ENCODE measurements around the gene TNS1. TPM values are rescaled to one million over a fixed set of nuclear protein-coding genes. Genes with fewer than 3 reads are reported as not detected.

The TNS1 gene
- total RNA-seq, 4 donors from 2014 or later: 461 to 648 (median 565) TPM

- TF ChIP-seq EP300 (IDR thresholded peaks at IDR 0.05) (no peak), POLR2A (IDR thresholded peaks at IDR 0.05) (no peak)
- H3K9me3 ChIP-seq: no peaks in the 10 kb centered on the region
- no peak for DNase-seq (ENCODE audit: low spot score in 2 of 2)
- peak overlapping the region; percentile 60 to 86 (median 78) for H3K27ac ChIP-seq
- 39 to 47% methylated on average over 4 of the region's 4 CpGs for WGBS, 2 donors
- peaks cover 0 to 60% (median 3%) of the 10 kb centered on the region in 3 donors for H3K36me3 ChIP-seq
- H3K4me3 ChIP-seq: no peak overlapping the region
- H3K4me1 ChIP-seq: peaks cover 0 to 100% (median 54%) of the 10 kb centered on the region in 4 donors
- no peaks in the 10 kb centered on the region for H3K27me3 ChIP-seq
These were observed 175.8 kb downstream of the TNS1 start for GRCh38 chr2:217826991-217827390.

- H3K36me3 ChIP-seq: peaks cover 0 to 60% (median 3%) of the 10 kb centered on the region in 3 donors
- peak overlapping the region; percentile 50 to 86 (median 78) for H3K27ac ChIP-seq
- DNase-seq (ENCODE audit: low spot score in 2 of 2): peak; percentile 67 to 70
- WGBS, 2 donors: 34 to 39% methylated on average over 6 of the region's 6 CpGs
- H3K4me1 ChIP-seq: peaks cover 0 to 100% (median 56%) of the 10 kb centered on the region in 4 donors
- H3K4me3 ChIP-seq: peak overlapping the region in 1 of 4 donors; percentile 15
- no peaks in the 10 kb centered on the region for H3K9me3 ChIP-seq
- TF ChIP-seq POLR2A (IDR thresholded peaks at IDR 0.05) (peak in 1 of 2 donors; percentile 55), EP300 (IDR thresholded peaks at IDR 0.05) (peak; percentile 19 to 77), CTCF (IDR thresholded peaks at IDR 0.05) (no peak)
- no peaks in the 10 kb centered on the region for H3K27me3 ChIP-seq
These were observed 176.3 kb downstream of the TNS1 start for GRCh38 chr2:217826520-217826919.

GRCh38 chr2:217825469-217826235 lies 177.1 kb downstream of the TNS1 start:
- H3K9me3 ChIP-seq: no peaks in the 10 kb centered on the region
- H3K4me1 ChIP-seq: peaks cover 0 to 100% (median 55%) of the 10 kb centered on the region in 4 donors
- DNase-seq (ENCODE audit: low spot score in 2 of 2): no peak
- no peaks in the 10 kb centered on the region for H3K27me3 ChIP-seq
- H3K4me3 ChIP-seq: peak overlapping the region in 1 of 4 donors; percentile 15
- TF ChIP-seq CTCF (IDR thresholded peaks at IDR 0.05) (no peak), POLR2A (IDR thresholded peaks at IDR 0.05) (no peak), EP300 (IDR thresholded peaks at IDR 0.05) (no peak)
- peak overlapping the region; percentile 50 to 86 (median 78) for H3K27ac ChIP-seq
- H3K36me3 ChIP-seq: peaks cover 0 to 60% (median 3%) of the 10 kb centered on the region in 3 donors
- 91 to 96% methylated on average over 7 to 8 of the region's 8 CpGs for WGBS, 2 donors

GRCh38 chr2:217824223-217824622 lies 178.6 kb downstream of the TNS1 start:
- Histone ChIP-seq H3K36me3 (peaks cover 0 to 60% (median 0%) of the 10 kb centered on the region in 3 donors), H3K4me1 (peaks cover 0 to 100% (median 59%) of the 10 kb centered on the region in 4 donors), H3K27ac (peak overlapping the region; percentile 24 to 86 (median 78)), H3K4me3 (no peak overlapping the region), H3K9me3 (no peaks in the 10 kb centered on the region), H3K27me3 (no peaks in the 10 kb centered on the region)
- 90 to 91% methylated on average over 4 of the region's 4 CpGs for WGBS, 2 donors
- DNase-seq (ENCODE audit: low spot score in 2 of 2): no peak
- TF ChIP-seq POLR2A (IDR thresholded peaks at IDR 0.05): no peak
- no peak for TF ChIP-seq CTCF (IDR thresholded peaks at IDR 0.05)
- no peak for TF ChIP-seq EP300 (IDR thresholded peaks at IDR 0.05)

- no peaks in the 10 kb centered on the region for H3K27me3 ChIP-seq
- 59 to 89% methylated on average over 6 of the region's 6 CpGs for WGBS, 2 donors
- H3K36me3 ChIP-seq: peaks cover 0 to 63% (median 1%) of the 10 kb centered on the region in 3 donors
- peaks cover 0 to 99% (median 58%) of the 10 kb centered on the region in 4 donors for H3K4me1 ChIP-seq
- DNase-seq (ENCODE audit: low spot score in 2 of 2): no peak
- no peak overlapping the region for H3K4me3 ChIP-seq
- no peaks in the 10 kb centered on the region for H3K9me3 ChIP-seq
- peak overlapping the region in 3 of 4 donors; percentile 24 to 86 (median 86) for H3K27ac ChIP-seq
- TF ChIP-seq EP300 (IDR thresholded peaks at IDR 0.05) (no peak), POLR2A (IDR thresholded peaks at IDR 0.05) (no peak), CTCF (IDR thresholded peaks at IDR 0.05) (no peak)
These were observed 179.2 kb downstream of the TNS1 start for GRCh38 chr2:217823626-217824025.

All from tibial nerve (tissue), 4 donors.